HepG2 (cell line): ENCODE data around the gene LMNA. TPM values are rescaled to one million over a fixed set of nuclear protein-coding genes. Genes with fewer than 3 reads are reported as not detected.

Experiments
- CCDC6 ChIP-seq: sonication (generic); formaldehyde crosslinking; IDR thresholded peaks from 2 replicates; pipeline ENCODE4 v1.8.1; 2022; ENCODE audit warnings: mild to moderate bottlenecking, missing genetic modification reagents, moderate library complexity
- CHD4 ChIP-seq: fragments of 200-600 bp; sonication (generic); IDR thresholded peaks from 2 replicates; pipeline ENCODE4 v1.7.0; 2017; ENCODE audit warnings: mild to moderate bottlenecking, low read length, borderline replicate concordance
- DMAP1 ChIP-seq: IDR thresholded peaks from 2 replicates; pipeline ENCODE4 v1.6.1; 2016
- FOSL1 ChIP-seq: sonication (generic); formaldehyde crosslinking; IDR thresholded peaks from 2 replicates; pipeline ENCODE4 v1.9.0; 2021; ENCODE audit warnings: missing genetic modification reagents, borderline replicate concordance
- FOXP1 ChIP-seq, 2 experiments: fragments of 450-650 bp in 1 of 2; IDR thresholded peaks; 2 replicates each; pipeline ENCODE4 v1.6.1; 2017 to 2018; ENCODE audit warnings: antibody characterized with exemption in 1 of 2
- KAT2B ChIP-seq: fragments of 150-350 bp; IDR thresholded peaks from 2 replicates; pipeline ENCODE4 v1.6.1; 2014; ENCODE audit warnings: low read depth, low read length, borderline replicate concordance
- NONO ChIP-seq, 2 experiments: fragments of 450-650 bp in 1 of 2; sonication (generic) in 1 of 2; formaldehyde crosslinking in 1 of 2; IDR thresholded peaks in 1 of 2; conservative IDR thresholded peaks in 1 of 2; 2 replicates each; pipeline versions ENCODE4 v1.6.1 to v1.8.0; 2017 to 2022; ENCODE audit warnings: mild to moderate bottlenecking in 1 of 2, missing genetic modification reagents in 1 of 2, moderate library complexity in 1 of 2
- RARG ChIP-seq: sonication (generic); formaldehyde crosslinking; IDR thresholded peaks from 2 replicates; pipeline ENCODE4 v1.4.0; 2020; ENCODE audit warnings: low read depth, mild to moderate bottlenecking, missing genetic modification reagents
- RBFOX2 ChIP-seq: fragments of 200-400 bp; formaldehyde crosslinking; IDR thresholded peaks from 2 replicates; pipeline ENCODE4 v1.6.1; 2017; ENCODE audit warnings: low read depth, mild to moderate bottlenecking, low read length
- TP53 ChIP-seq: sonication (generic); formaldehyde crosslinking; conservative IDR thresholded peaks from 2 replicates; pipeline ENCODE4 v1.4.0; 2020; ENCODE audit warnings: missing genetic modification reagents
- ZMAT3 ChIP-seq: sonication (generic); formaldehyde crosslinking; conservative IDR thresholded peaks from 2 replicates; pipeline ENCODE4 v1.7.0; 2021; ENCODE audit warnings: missing genetic modification reagents
- ZNF143 ChIP-seq: sonication (generic); formaldehyde crosslinking; IDR thresholded peaks from 2 replicates; pipeline ENCODE4 v1.4.0; 2020; ENCODE audit warnings: missing genetic modification reagents
- ZNF253 ChIP-seq: sonication (generic); formaldehyde crosslinking; IDR thresholded peaks from 2 replicates; pipeline ENCODE4 v1.8.0; 2022; ENCODE audit warnings: mild to moderate bottlenecking, missing genetic modification reagents, borderline replicate concordance
- ZNF496 ChIP-seq: sonication (generic); formaldehyde crosslinking; IDR thresholded peaks from 2 replicates; pipeline ENCODE4 v1.8.1; 2023; ENCODE audit warnings: mild to moderate bottlenecking, moderate library complexity, missing genetic modification reagents; ENCODE audit not compliant: insufficient replicate concordance
- ZNF7 ChIP-seq: IDR thresholded peaks from 2 replicates; pipeline ENCODE4 v1.6.1; 2016; ENCODE audit warnings: missing biosample characterization, missing genetic modification reagents
- polyA plus RNA-seq, 8 experiments: library from polyadenylated mRNA; depleted of rRNA in 3 of 8; stranded (reverse) in 7 of 8; unstranded in 1 of 8; fragments of >200 nt; fragmentation: Illumina TruSeq in 4 of 8; extraction: Trizol in 4 of 8; gene quantifications; 2 replicates each; pipeline versions ENCODE4 v1.2.1 to v1.2.3, GENCODE V29; 2011 to 2016; ENCODE audit warnings: low read depth in 4 of 8, missing spikeins in 1 of 8, mixed read lengths in 1 of 8; ENCODE audit not compliant: insufficient read depth in 1 of 8
- total RNA-seq, 5 experiments: library from RNA; depleted of rRNA; stranded (reverse); fragments of >200 nt; fragmentation: Illumina TruSeq; extraction: Trizol; gene quantifications; 2 replicates each; pipeline ENCODE4 v1.2.3, GENCODE V29; 2016; ENCODE audit warnings: low read depth in 1 of 5
- TF ChIP-seq, protein P1 (sequence below): IDR thresholded peaks from 2 replicates; pipeline ENCODE4 v1.6.1; 2012; ENCODE audit warnings: low read depth, low read length, improper control_type of control experiment
- TF ChIP-seq, protein P2 (sequence below): sonication (generic); formaldehyde crosslinking; IDR thresholded peaks from 2 replicates; pipeline ENCODE4 v1.4.0; 2020; ENCODE audit warnings: mild to moderate bottlenecking, missing genetic modification reagents
- TF ChIP-seq, protein P3 (sequence below), 2 experiments: fragments of 450-650 bp in 1 of 2; sonication (generic) in 1 of 2; formaldehyde crosslinking; IDR thresholded peaks; 2 replicates each; pipeline versions ENCODE4 v1.5.0 to v1.8.0; 2020 to 2022; ENCODE audit warnings: mild to moderate bottlenecking in 1 of 2, missing genetic modification reagents in 1 of 2
- TF ChIP-seq, protein P4 (sequence below): sonication (generic); formaldehyde crosslinking; IDR thresholded peaks from 2 replicates; pipeline ENCODE4 v1.4.0; 2020; ENCODE audit warnings: mild to moderate bottlenecking, missing genetic modification reagents, borderline replicate concordance
- TF ChIP-seq, protein P5 (sequence below): sonication (generic); formaldehyde crosslinking; IDR thresholded peaks from 2 replicates; pipeline ENCODE4 v1.4.0; 2020; ENCODE audit warnings: missing genetic modification reagents, mild to moderate bottlenecking, borderline replicate concordance

The LMNA gene
- total and polyA plus RNA-seq, 2 of the 13 experiments (the other 11 are each of a cell fraction or from before 2014, with no cell fraction given): 107 to 225 TPM

DNA sequence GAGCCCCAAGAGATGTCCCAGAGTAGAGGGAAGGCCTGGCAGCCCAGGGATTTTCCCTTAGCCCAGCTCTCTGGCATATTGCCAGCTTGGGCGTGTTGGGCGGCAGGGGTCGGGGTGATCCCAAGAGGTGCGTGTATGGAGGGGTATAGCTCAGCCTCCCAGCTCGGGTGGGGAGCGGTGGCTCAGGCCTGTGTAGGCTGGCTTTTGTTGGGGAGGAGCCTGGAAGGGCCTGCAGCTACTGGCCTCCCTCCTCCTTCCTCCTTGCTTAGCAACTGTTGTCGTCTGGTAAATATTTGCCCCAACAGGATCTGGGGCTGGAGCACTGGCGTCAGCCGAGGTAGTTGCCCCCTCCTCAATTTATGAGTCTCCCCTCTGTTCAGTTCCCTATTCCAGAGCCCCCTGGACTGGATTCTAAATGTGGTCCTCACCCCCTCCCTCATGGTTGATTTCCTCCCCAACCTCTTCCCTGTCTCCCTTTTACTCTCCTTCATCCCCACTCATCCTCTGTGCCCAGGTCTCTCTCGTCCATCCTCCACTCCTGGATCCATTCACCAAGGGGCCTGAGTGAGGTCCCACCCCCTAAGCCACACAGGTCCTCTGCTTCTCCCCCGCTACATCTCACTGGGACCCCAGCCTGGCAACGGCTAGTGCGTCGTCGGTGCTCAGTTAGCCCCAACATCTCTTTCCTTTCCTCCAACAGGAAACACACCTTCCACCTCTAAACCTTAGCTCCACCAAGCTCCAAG lies 10.3 kb upstream of the LMNA start (continued):
- TF ChIP-seq, protein P1, sequence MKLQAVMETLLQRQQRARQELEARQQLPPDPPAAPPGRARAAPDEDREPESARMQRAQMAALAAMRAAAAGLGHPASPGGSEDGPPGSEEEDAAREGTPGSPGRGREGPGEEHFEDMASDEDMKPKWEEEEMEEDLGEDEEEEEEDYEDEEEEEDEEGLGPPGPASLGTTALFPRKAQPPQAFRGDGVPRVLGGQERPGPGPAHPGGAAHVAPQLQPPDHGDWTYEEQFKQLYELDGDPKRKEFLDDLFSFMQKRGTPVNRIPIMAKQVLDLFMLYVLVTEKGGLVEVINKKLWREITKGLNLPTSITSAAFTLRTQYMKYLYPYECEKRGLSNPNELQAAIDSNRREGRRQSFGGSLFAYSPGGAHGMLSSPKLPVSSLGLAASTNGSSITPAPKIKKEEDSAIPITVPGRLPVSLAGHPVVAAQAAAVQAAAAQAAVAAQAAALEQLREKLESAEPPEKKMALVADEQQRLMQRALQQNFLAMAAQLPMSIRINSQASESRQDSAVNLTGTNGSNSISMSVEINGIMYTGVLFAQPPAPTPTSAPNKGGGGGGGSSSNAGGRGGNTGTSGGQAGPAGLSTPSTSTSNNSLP: no peak
- TF ChIP-seq, protein P2, sequence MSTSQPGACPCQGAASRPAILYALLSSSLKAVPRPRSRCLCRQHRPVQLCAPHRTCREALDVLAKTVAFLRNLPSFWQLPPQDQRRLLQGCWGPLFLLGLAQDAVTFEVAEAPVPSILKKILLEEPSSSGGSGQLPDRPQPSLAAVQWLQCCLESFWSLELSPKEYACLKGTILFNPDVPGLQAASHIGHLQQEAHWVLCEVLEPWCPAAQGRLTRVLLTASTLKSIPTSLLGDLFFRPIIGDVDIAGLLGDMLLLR (CRISPR knock-in tag): no peak
- no peak for TF ChIP-seq FOSL1
- TF ChIP-seq CHD4: 0 out of 2 replicates have a peak, but pooled peaks have one; percentile 27
- no peak for TF ChIP-seq ZNF7
- TF ChIP-seq ZNF496: no peak
- TF ChIP-seq RARG (CRISPR knock-in tag): no peak
- TF ChIP-seq TP53 (CRISPR knock-in tag): no peak
- TF ChIP-seq, protein P3, sequence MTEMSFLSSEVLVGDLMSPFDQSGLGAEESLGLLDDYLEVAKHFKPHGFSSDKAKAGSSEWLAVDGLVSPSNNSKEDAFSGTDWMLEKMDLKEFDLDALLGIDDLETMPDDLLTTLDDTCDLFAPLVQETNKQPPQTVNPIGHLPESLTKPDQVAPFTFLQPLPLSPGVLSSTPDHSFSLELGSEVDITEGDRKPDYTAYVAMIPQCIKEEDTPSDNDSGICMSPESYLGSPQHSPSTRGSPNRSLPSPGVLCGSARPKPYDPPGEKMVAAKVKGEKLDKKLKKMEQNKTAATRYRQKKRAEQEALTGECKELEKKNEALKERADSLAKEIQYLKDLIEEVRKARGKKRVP (CRISPR knock-in tag; IDR thresholded peaks at IDR 0.05): no peak
- TF ChIP-seq FOXP1 (IDR thresholded peaks at IDR 0.05): no peak
- no peak for TF ChIP-seq FOXP1 (CRISPR knock-in tag; IDR thresholded peaks at IDR 0.05)
- TF ChIP-seq, protein P4, sequence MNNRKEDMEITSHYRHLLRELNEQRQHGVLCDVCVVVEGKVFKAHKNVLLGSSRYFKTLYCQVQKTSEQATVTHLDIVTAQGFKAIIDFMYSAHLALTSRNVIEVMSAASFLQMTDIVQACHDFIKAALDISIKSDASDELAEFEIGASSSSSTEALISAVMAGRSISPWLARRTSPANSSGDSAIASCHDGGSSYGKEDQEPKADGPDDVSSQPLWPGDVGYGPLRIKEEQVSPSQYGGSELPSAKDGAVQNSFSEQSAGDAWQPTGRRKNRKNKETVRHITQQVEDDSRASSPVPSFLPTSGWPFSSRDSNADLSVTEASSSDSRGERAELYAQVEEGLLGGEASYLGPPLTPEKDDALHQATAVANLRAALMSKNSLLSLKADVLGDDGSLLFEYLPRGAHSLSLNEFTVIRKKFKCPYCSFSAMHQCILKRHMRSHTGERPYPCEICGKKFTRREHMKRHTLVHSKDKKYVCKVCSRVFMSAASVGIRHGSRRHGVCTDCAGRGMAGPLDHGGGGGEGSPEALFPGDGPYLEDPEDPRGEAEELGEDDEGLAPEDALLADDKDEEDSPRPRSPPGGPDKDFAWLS (CRISPR knock-in tag): no peak
- TF ChIP-seq ZNF253: no peak
- no peak for TF ChIP-seq KAT2B
- no peak for TF ChIP-seq NONO (IDR thresholded peaks at IDR 0.05)
- no peak for TF ChIP-seq NONO (CRISPR knock-in tag; conservative IDR thresholded peaks at IDR 0.05)
- no peak for TF ChIP-seq ZNF143
- 0 out of 2 replicates have a peak, but pooled peaks have one; percentile 42 for TF ChIP-seq DMAP1
- TF ChIP-seq ZMAT3 (CRISPR knock-in tag): no peak
- no peak for TF ChIP-seq RBFOX2
- no peak for TF ChIP-seq CCDC6 (CRISPR knock-in tag)
- TF ChIP-seq, protein P5, sequence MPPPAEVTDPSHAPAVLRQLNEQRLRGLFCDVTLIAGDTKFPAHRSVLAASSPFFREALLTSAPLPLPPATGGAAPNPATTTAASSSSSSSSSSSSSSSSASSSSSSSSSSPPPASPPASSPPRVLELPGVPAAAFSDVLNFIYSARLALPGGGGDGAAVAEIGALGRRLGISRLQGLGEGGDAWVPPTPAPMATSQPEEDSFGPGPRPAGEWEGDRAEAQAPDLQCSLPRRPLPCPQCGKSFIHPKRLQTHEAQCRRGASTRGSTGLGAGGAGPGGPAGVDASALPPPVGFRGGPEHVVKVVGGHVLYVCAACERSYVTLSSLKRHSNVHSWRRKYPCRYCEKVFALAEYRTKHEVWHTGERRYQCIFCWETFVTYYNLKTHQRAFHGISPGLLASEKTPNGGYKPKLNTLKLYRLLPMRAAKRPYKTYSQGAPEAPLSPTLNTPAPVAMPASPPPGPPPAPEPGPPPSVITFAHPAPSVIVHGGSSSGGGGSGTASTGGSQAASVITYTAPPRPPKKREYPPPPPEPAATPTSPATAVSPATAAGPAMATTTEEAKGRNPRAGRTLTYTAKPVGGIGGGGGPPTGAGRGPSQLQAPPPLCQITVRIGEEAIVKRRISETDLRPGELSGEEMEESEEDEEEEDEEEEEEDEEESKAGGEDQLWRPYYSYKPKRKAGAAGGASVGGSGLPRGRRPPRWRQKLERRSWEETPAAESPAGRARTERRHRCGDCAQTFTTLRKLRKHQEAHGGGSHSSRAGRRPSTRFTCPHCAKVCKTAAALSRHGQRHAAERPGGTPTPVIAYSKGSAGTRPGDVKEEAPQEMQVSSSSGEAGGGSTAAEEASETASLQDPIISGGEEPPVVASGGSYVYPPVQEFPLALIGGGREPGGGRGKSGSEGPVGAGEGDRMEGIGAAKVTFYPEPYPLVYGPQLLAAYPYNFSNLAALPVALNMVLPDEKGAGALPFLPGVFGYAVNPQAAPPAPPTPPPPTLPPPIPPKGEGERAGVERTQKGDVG (CRISPR knock-in tag): no peak
